Hematopoietic multipotent progenitor cell treated with erythropoietin and hydrocortisone succinate and interleukin-3 and kit ligand, for 15 days (in vitro differentiated cells): ENCODE measurements around the gene NISCH.

Experiments used
- DNase-seq: peaks from one replicate; pipeline ENCODE4 v3.0.0-alpha.2; 2015; ENCODE audit warnings: low spot score

Gene NISCH

DNA sequence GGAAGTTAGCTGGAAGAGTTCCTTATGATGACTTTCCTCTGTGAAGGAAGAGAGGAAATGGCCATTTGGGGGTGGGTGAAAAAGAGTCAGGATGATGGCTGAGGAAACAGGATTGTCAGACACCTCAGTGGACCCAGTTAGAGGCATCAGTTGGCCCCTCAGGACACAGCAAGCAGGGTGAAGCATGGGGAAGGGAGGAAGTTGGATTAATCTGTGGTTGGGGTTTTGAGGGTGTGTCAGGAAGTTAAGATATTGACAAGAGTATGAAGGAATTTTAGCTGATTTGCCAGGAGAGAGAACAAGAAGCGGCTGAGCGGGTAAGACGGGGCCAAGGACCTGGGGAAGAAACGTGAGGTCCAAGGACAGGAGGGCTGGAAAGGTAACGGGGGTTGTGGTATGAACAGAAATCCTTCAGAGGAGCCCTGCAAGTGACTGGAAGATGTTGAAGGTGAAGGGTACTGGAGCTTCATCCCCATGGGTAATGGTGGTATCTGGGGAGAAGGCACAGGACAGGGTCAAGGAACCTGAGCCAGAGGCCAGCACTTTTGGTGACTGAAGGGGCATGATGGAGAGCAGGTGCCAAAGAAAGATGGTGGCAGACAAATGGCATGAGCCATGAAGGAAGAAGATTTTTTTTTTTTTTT is 83.7 kb downstream of the NISCH start:
- DNase-seq, result no peak

DNA sequence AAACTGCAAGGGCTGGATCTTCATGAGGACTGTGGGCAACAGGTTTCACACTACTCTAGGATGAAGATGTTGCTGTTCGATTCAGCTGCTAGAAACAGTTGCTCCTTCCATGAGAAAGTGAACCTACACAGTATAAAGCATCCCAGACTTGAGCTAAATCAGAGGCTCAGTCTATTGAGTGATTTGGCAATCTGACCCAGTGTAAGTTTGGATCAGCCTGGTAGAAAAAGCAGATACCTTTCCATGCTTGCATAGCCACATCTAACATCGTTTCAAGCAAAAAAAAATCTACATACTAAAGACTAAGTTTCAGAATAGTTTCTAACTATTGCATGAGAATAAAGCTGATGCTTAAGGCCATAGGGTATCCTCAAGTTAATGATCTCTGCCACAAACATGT is 85.6 kb downstream of the NISCH start:
- no peak for DNase-seq
